Loucy (cell line): Measurements from ENCODE around the gene PFN3.

Source experiments
- CTCF ChIP-seq: fragments of 200-600 bp; sonication (generic); conservative IDR thresholded peaks from 2 replicates; pipeline ENCODE4 v1.5.1; 2014; ENCODE audit warnings: mild to moderate bottlenecking, antibody characterized with exemption, low read length
- EZH2phosphoT487 ChIP-seq: fragments of 200-600 bp; IDR thresholded peaks from 2 replicates; pipeline ENCODE4 v1.6.1; 2018; ENCODE audit warnings: antibody characterized with exemption, mild to moderate bottlenecking, moderate library complexity, borderline replicate concordance

GRCh38 chr5:177380805-177381126, 19.7 kb downstream of the PFN3 start:
- TF ChIP-seq CTCF, result no peak
- no peak for TF ChIP-seq EZH2phosphoT487
